Sigmoid colon (tissue), 7 donors: ENCODE measurements around the gene PERM1. TPM values are rescaled to one million over a fixed set of nuclear protein-coding genes. Genes with fewer than 3 reads are reported as not detected.
A peak's percentile ranks its signal among the peaks of the same experiment; 100 is the strongest.

ENCODE experiments used
- DNase-seq: peaks from one replicate; pipeline ENCODE4 v3.0.0-alpha.2; 2019
- H3K27ac ChIP-seq, 4 donors: fragments of 200-600 bp; sonication (generic); one replicate each; pipeline ENCODE4 v1.5.1; 2016 to 2019; ENCODE audit warnings: mild to moderate bottlenecking in 1 of 4
- H3K27me3 ChIP-seq, 3 donors: fragments of 200-600 bp; sonication (generic); one replicate each; pipeline ENCODE4 v1.5.1; 2019; ENCODE audit warnings: mild to moderate bottlenecking in 1 of 3
- H3K36me3 ChIP-seq, 4 donors: fragments of 200-600 bp; sonication (generic); one replicate each; pipeline ENCODE4 v1.5.1; 2016 to 2019
- H3K4me1 ChIP-seq, 4 donors: fragments of 200-600 bp; sonication (generic); one replicate each; pipeline ENCODE4 v1.5.1; 2017 to 2019
- H3K4me3 ChIP-seq, 4 donors: fragments of 200-600 bp; sonication (generic); one replicate each; pipeline ENCODE4 v1.5.1; 2017 to 2019; ENCODE audit warnings: mild to moderate bottlenecking in 2 of 4, moderate library complexity in 1 of 4
- H3K9me3 ChIP-seq, 4 donors: fragments of 200-600 bp in 3 of 4; sonication (generic) in 3 of 4; one replicate each; pipeline versions ENCODE4 v1.5.1 to v1.6.1; 2013 to 2019
- EP300 ChIP-seq, 4 donors: sonication (generic); formaldehyde crosslinking; IDR thresholded peaks; one replicate each; pipeline ENCODE4 v1.6.1; 2017; ENCODE audit warnings: antibody characterized with exemption in 4 of 4
- POLR2A ChIP-seq, 2 donors: fragments of 450-650 bp; IDR thresholded peaks; one replicate each; pipeline ENCODE4 v1.6.1; 2016; ENCODE audit warnings: antibody characterized with exemption in 2 of 2, mild to moderate bottlenecking in 2 of 2, moderate library complexity in 2 of 2
- POLR2AphosphoS5 ChIP-seq, 4 donors: sonication (generic); formaldehyde crosslinking; IDR thresholded peaks; one replicate each; pipeline ENCODE4 v1.6.1; 2017; ENCODE audit warnings: antibody characterized with exemption in 4 of 4
- WGBS, 2 donors: extraction: QIAGEN DNeasy Blood & Tissue Kit; methylation state at CpG; one replicate each; pipeline ENCODE4 v1.1.7; 2013; 5-methylcytosine and 5-hydroxymethylcytosine counted together
- intact Hi-C: fragments of 100-400 bp; cut with DNase I; formaldehyde crosslinking; loops from one replicate; pipeline ENCODE4 v1.15.1; 2023
- polyA plus RNA-seq, 3 donors: library from polyadenylated mRNA; stranded (reverse); fragments of 200-250 nt; gene quantifications; one replicate each; pipeline ENCODE4 v1.2.3, GENCODE V29; 2013
- total RNA-seq, 4 donors: library from RNA; depleted of rRNA; stranded (reverse); fragments of >200 nt; gene quantifications; one replicate each; pipeline ENCODE4 v1.1.0, GENCODE V29; 2016
- TF ChIP-seq, protein P1 (sequence below), 4 experiments: fragments of 450-650 bp in 3 of 4; fragments of 200-600 bp in 1 of 4; IDR thresholded peaks; one replicate each; pipeline ENCODE4 v1.5.1; 2016 to 2019; ENCODE audit warnings: antibody characterized with exemption in 4 of 4, mild to moderate bottlenecking in 3 of 4, moderate library complexity in 2 of 4
- donor health status: healthy with polysubstance abuse.
- donor health status: Bipolar disorder and iron deficiency.
- donor health status: healthy.

The PERM1 gene
- total and polyA plus RNA-seq, 7 donors = under 0.01 to 0.69 (median 0.16) TPM; not detected in 4

- Histone ChIP-seq H3K36me3 (peaks cover 15 to 66% (median 23%) of the 10 kb centered on the region in 4 donors), H3K27ac (no peak overlapping the region), H3K9me3 (no peaks in the 10 kb centered on the region), H3K27me3 (peaks cover 21 to 30% (median 29%) of the 10 kb centered on the region in 3 donors), H3K4me1 (peaks cover 0 to 25% (median 23%) of the 10 kb centered on the region in 4 donors), H3K4me3 (no peak overlapping the region)
- 82 to 91% methylated on average over 29 of the region's 29 CpGs for WGBS, 2 donors
- TF ChIP-seq, protein P1, sequence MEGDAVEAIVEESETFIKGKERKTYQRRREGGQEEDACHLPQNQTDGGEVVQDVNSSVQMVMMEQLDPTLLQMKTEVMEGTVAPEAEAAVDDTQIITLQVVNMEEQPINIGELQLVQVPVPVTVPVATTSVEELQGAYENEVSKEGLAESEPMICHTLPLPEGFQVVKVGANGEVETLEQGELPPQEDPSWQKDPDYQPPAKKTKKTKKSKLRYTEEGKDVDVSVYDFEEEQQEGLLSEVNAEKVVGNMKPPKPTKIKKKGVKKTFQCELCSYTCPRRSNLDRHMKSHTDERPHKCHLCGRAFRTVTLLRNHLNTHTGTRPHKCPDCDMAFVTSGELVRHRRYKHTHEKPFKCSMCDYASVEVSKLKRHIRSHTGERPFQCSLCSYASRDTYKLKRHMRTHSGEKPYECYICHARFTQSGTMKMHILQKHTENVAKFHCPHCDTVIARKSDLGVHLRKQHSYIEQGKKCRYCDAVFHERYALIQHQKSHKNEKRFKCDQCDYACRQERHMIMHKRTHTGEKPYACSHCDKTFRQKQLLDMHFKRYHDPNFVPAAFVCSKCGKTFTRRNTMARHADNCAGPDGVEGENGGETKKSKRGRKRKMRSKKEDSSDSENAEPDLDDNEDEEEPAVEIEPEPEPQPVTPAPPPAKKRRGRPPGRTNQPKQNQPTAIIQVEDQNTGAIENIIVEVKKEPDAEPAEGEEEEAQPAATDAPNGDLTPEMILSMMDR (IDR thresholded peaks at IDR 0.05) = no peak
- TF ChIP-seq EP300 (IDR thresholded peaks at IDR 0.05) (no peak), POLR2AphosphoS5 (IDR thresholded peaks at IDR 0.05) (no peak), POLR2A (IDR thresholded peaks at IDR 0.05) (no peak)
- no peak for DNase-seq
- intact Hi-C loops = no loop called here
Measured at GRCh38 chr1:945688-946556, 36.0 kb downstream of the PERM1 start.

DNA sequence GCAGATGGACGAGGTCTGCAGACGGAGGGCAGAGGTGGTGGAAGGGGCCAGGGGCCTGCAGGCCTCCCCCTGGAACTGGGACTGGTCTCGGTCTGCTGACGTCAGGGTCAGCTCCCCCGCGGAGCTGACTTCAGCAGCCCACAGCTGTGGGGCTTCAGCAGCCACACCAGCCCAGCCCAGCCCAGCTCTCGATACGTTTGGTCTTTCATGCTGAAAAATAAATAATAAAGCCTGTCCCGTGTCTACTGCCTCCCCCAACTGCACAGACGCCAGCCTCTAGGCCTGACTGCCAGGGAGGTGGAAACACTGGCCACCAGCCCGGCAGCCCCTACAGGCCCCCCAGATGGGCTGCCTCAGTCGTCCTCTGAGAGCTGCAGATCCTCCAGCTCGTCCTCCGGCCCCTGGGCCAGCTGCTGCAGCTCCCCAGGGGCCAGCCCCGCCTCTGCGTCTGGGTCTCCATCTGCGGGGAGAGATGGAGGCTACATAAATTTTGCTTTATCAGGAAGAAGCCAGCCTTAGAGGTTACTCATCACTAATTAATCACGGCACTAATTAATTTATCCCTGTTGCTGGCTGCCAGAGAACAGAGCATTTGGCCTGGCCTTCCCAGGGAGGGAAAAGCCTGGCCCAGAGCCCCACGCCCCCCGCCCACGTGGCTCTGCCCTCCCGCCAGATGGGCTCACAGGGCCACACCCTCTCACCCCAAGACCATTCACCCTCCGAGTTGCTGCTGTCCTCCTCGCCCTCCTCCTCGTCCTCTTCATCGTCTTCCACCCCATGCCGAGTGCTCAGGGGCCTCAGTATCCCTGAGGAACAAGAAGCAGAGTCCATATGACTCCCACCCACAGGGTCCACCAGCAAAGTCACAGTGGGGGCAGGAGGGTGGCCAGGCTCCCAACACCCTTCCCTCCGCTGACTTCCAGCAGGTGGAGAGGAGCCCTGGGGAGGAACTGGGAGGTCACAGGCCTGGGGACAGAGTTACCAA is 37.3 kb downstream of the PERM1 start:
- no peak for DNase-seq
- Histone ChIP-seq H3K4me1 (peaks cover 0 to 37% (median 35%) of the 10 kb centered on the region in 4 donors), H3K36me3 (peaks cover 8 to 53% (median 16%) of the 10 kb centered on the region in 4 donors), H3K9me3 (no peaks in the 10 kb centered on the region), H3K27me3 (peaks cover 34 to 43% (median 40%) of the 10 kb centered on the region in 3 donors), H3K27ac (peak overlapping the region; percentile 40 to 75 (median 60)), H3K4me3 (no peak overlapping the region)
- 72 to 74% methylated on average over 28 of the region's 28 CpGs for WGBS, 2 donors
- no peak for TF ChIP-seq POLR2A (IDR thresholded peaks at IDR 0.05)
- TF ChIP-seq POLR2AphosphoS5 (IDR thresholded peaks at IDR 0.05) = no peak
- TF ChIP-seq EP300 (IDR thresholded peaks at IDR 0.05) = no peak
- TF ChIP-seq, protein P1 (IDR thresholded peaks at IDR 0.05) = no peak
- intact Hi-C loops = loop anchor here (5.0 kb wide), 1 partner anchor 37 kb away; no protein-coding TSS in a partner anchor

DNA sequence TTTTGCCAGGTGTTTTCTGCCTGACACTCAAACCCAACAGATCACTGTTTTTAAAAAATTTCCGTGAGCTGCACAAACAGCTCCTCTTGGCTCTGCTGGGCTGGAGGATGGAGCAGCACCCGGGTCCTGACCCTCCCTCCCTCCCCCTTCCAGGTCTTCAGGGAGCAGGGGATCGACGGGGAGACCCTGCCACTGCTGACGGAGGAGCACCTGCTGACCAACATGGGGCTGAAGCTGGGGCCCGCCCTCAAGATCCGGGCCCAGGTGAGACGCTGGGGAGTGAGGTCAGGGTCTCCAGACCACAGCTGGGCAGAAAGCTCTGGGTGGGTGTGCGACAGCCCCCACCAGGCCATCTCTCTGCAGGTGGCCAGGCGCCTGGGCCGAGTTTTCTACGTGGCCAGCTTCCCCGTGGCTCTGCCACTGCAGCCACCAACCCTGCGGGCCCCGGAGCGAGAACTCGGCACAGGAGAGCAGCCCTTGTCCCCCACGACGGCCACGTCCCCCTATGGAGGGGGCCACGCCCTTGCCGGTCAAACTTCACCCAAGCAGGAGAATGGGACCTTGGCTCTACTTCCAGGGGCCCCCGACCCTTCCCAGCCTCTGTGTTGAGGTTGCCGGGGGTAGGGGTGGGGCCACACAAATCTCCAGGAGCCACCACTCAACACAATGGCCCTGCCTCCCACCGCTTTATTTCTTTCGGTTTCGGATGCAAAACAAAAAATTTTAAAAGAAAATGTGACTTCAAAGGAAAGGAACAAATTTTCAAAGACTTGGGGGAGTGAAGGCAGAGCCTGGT is 38.1 kb downstream of the PERM1 start:
- intact Hi-C loops = loop anchor here (5.0 kb wide), 1 partner anchor 36 kb away; no protein-coding TSS in a partner anchor
- Histone ChIP-seq H3K4me1 (peaks cover 0 to 40% (median 38%) of the 10 kb centered on the region in 4 donors), H3K36me3 (peaks cover 0 to 44% (median 10%) of the 10 kb centered on the region in 4 donors), H3K9me3 (no peaks in the 10 kb centered on the region), H3K27ac (peak overlapping the region; percentile 40 to 75 (median 60)), H3K4me3 (no peak overlapping the region), H3K27me3 (peaks cover 38 to 52% (median 49%) of the 10 kb centered on the region in 3 donors)
- WGBS, 2 donors = 65 to 76% methylated on average over 27 of the region's 27 CpGs
- no peak for DNase-seq
- TF ChIP-seq POLR2AphosphoS5 (IDR thresholded peaks at IDR 0.05) = no peak
- no peak for TF ChIP-seq POLR2A (IDR thresholded peaks at IDR 0.05)
- no peak for TF ChIP-seq EP300 (IDR thresholded peaks at IDR 0.05)
- TF ChIP-seq, protein P1 (IDR thresholded peaks at IDR 0.05) = no peak
